Prostate gland (tissue), 2 donors: Measurements from ENCODE around the gene CPZ.

Experiments
- CTCF ChIP-seq, 4 experiments: fragments of 200-600 bp in 2 of 4; fragments of 450-650 bp in 2 of 4; sonication (generic) in 2 of 4; IDR thresholded peaks; 1 replicate in 3 of 4; 2 replicates in 1 of 4; pipeline ENCODE4 v1.5.1; 2016 to 2019; ENCODE audit warnings: antibody characterized with exemption in 4 of 4, mild to moderate bottlenecking in 2 of 4, moderate library complexity in 2 of 4
- POLR2A ChIP-seq: fragments of 450-650 bp; IDR thresholded peaks from one replicate; pipeline ENCODE4 v1.6.1; 2016; ENCODE audit warnings: antibody characterized with exemption, mild to moderate bottlenecking
- POLR2AphosphoS5 ChIP-seq: sonication (generic); formaldehyde crosslinking; IDR thresholded peaks from one replicate; pipeline ENCODE4 v1.6.1; 2017; ENCODE audit warnings: antibody characterized with exemption

- no peak for TF ChIP-seq CTCF (IDR thresholded peaks at IDR 0.05)
- no peak for TF ChIP-seq POLR2A
- no peak for TF ChIP-seq POLR2AphosphoS5
These were observed 53.9 kb downstream of the CPZ start for GRCh38 chr4:8646296-8647093.
